WTC11 (cell line): ENCODE results near the gene QTRT2. TPM values are rescaled to one million over a fixed set of nuclear protein-coding genes. Genes with fewer than 3 reads are reported as not detected.

ENCODE experiments used
- ATAC-seq: fragments of 200-7000 bp; cut with Tn5 transposase; 2 replicates; pipeline ENCODE4 v1.10.0; 2021; ENCODE audit warnings: mild to moderate bottlenecking, moderate library complexity
- CTCF ChIA-PET: fragments of 300-600 bp; sonication (Branson Sonifier 250); formaldehyde crosslinking; loops from one replicate; lab custom pipeline; 2021; ENCODE audit warnings: antibody characterized with exemption; lab: Charles Lee
- POLR2A ChIA-PET: fragments of 350-600 bp; sonication (Branson Sonifier 250); formaldehyde crosslinking; loops from one replicate; lab custom pipeline; 2021; ENCODE audit warnings: antibody characterized with exemption; lab: Charles Lee
- DNase-seq: peaks from one replicate; pipeline ENCODE4 v3.0.0; 2021; ENCODE audit warnings: low spot score
- H3K27ac Mint-ChIP-seq: 2 replicates; pipeline ENCODE4 v1.8.0; 2021; ENCODE audit warnings: mixed read lengths
- H3K27me3 Mint-ChIP-seq: 2 replicates; pipeline ENCODE4 v1.8.0; 2021; ENCODE audit warnings: low read depth, mild to moderate bottlenecking, moderate library complexity, mixed read lengths
- H3K36me3 Mint-ChIP-seq: 2 replicates; pipeline ENCODE4 v1.8.0; 2021; ENCODE audit warnings: mixed read lengths
- H3K4me1 Mint-ChIP-seq: 2 replicates; pipeline ENCODE4 v1.8.0; 2022; ENCODE audit warnings: mixed read lengths
- H3K4me3 Mint-ChIP-seq: 2 replicates; pipeline ENCODE4 v1.8.0; 2021; ENCODE audit warnings: mild to moderate bottlenecking, moderate library complexity, mixed read lengths
- H3K9me3 Mint-ChIP-seq: 2 replicates; pipeline ENCODE4 v1.8.0; 2021; ENCODE audit warnings: mixed read lengths
- AR ChIP-seq: fragments of 250-450 bp; sonication (Bioruptor Pico); IDR thresholded peaks from 2 replicates; pipeline ENCODE4 v1.9.0; 2021; ENCODE audit warnings: mild to moderate bottlenecking
- ATF3 ChIP-seq: sonication (generic); formaldehyde crosslinking; conservative IDR thresholded peaks from 2 replicates; pipeline ENCODE4 v1.8.1; 2022; ENCODE audit warnings: mild to moderate bottlenecking, missing genetic modification reagents
- CREM ChIP-seq: sonication (generic); formaldehyde crosslinking; IDR thresholded peaks from 2 replicates; pipeline ENCODE4 v1.8.1; 2022; ENCODE audit warnings: mild to moderate bottlenecking, missing genetic modification reagents, moderate library complexity
- E2F1 ChIP-seq: sonication (generic); formaldehyde crosslinking; IDR thresholded peaks from 2 replicates; pipeline ENCODE4 v1.8.0; 2022; ENCODE audit warnings: mild to moderate bottlenecking, missing genetic modification reagents
- E2F5 ChIP-seq: sonication (generic); formaldehyde crosslinking; IDR thresholded peaks from 2 replicates; pipeline ENCODE4 v1.8.1; 2022; ENCODE audit warnings: mild to moderate bottlenecking, moderate library complexity, missing genetic modification reagents
- EMX1 ChIP-seq: fragments of 250-450 bp; sonication (Bioruptor Pico); IDR thresholded peaks from 2 replicates; pipeline ENCODE4 v1.8.0; 2021; ENCODE audit warnings: mild to moderate bottlenecking
- FOXP4 ChIP-seq: sonication (generic); formaldehyde crosslinking; IDR thresholded peaks from 2 replicates; pipeline ENCODE4 v1.8.0; 2022; ENCODE audit warnings: mild to moderate bottlenecking, missing genetic modification reagents
- KAT7 ChIP-seq: sonication (generic); formaldehyde crosslinking; IDR thresholded peaks from 2 replicates; pipeline ENCODE4 v1.8.1; 2023; ENCODE audit warnings: missing genetic modification reagents, mild to moderate bottlenecking, borderline replicate concordance
- NR1H2 ChIP-seq: sonication (generic); formaldehyde crosslinking; IDR thresholded peaks from 2 replicates; pipeline ENCODE4 v1.9.0; 2021; ENCODE audit warnings: mild to moderate bottlenecking, moderate library complexity, missing genetic modification reagents
- NR2C2 ChIP-seq: sonication (generic); formaldehyde crosslinking; IDR thresholded peaks from 2 replicates; pipeline ENCODE4 v1.8.0; 2022; ENCODE audit warnings: mild to moderate bottlenecking, missing genetic modification reagents
- RELA ChIP-seq: sonication (generic); formaldehyde crosslinking; IDR thresholded peaks from 2 replicates; pipeline ENCODE4 v1.8.1; 2022; ENCODE audit warnings: missing genetic modification reagents, mild to moderate bottlenecking, borderline replicate concordance
- SMAD3 ChIP-seq: sonication (generic); formaldehyde crosslinking; IDR thresholded peaks from 2 replicates; pipeline ENCODE4 v1.8.0; 2022; ENCODE audit warnings: missing genetic modification reagents, mild to moderate bottlenecking, borderline replicate concordance
- SOX15 ChIP-seq: fragments of 250-450 bp; sonication (Bioruptor Pico); IDR thresholded peaks from 2 replicates; pipeline ENCODE4 v1.9.0; 2021; ENCODE audit warnings: mild to moderate bottlenecking
- STAT6 ChIP-seq: sonication (generic); formaldehyde crosslinking; conservative IDR thresholded peaks from 2 replicates; pipeline ENCODE4 v1.8.1; 2023; ENCODE audit warnings: mild to moderate bottlenecking, low read depth, missing genetic modification reagents, moderate library complexity
- ZMAT4 ChIP-seq: fragments of 250-450 bp; sonication (Bioruptor Pico); IDR thresholded peaks from 2 replicates; pipeline ENCODE4 v1.9.0; 2021; ENCODE audit warnings: mild to moderate bottlenecking
- ZNF317 ChIP-seq: sonication (generic); formaldehyde crosslinking; IDR thresholded peaks from 2 replicates; pipeline ENCODE4 v1.8.1; 2023; ENCODE audit warnings: low read depth, mild to moderate bottlenecking, moderate library complexity, missing genetic modification reagents, borderline replicate concordance
- ZNF425 ChIP-seq: fragments of 250-450 bp; sonication (Bioruptor Pico); conservative IDR thresholded peaks from 2 replicates; pipeline ENCODE4 v1.9.0; 2021; ENCODE audit warnings: mild to moderate bottlenecking
- total RNA-seq: library from RNA; stranded (reverse); gene quantifications from 3 replicates; pipeline ENCODE4 v1.2.3, GENCODE V29; 2021

Gene QTRT2
- total RNA-seq, 1 experiment from 2014 or later: 40.0 TPM

- Mint-ChIP-seq H3K27ac (no peak overlapping the region), H3K4me1 (peaks cover 17% of the 10 kb centered on the region; the same call in 1 of the 2 replicates), H3K36me3 (peaks cover 34% of the 10 kb centered on the region)
- TF ChIP-seq STAT6: no peak
- no peak for TF ChIP-seq NR1H2 (CRISPR knock-in tag)
- no peak for TF ChIP-seq FOXP4 (CRISPR knock-in tag)
- no peak for TF ChIP-seq RELA (CRISPR knock-in tag)
- no peak for TF ChIP-seq AR (CRISPR knock-in tag)
- no peak for TF ChIP-seq NR2C2 (CRISPR knock-in tag)
- no peak for TF ChIP-seq EMX1 (CRISPR knock-in tag)
- TF ChIP-seq KAT7 (CRISPR knock-in tag): no peak
- TF ChIP-seq ZNF425: no peak
- no peak for TF ChIP-seq E2F1 (CRISPR knock-in tag)
- TF ChIP-seq CREM (CRISPR knock-in tag): no peak
- no peak for TF ChIP-seq SOX15 (CRISPR knock-in tag)
- no peak for TF ChIP-seq E2F5 (CRISPR knock-in tag)
- TF ChIP-seq ZNF317 (CRISPR knock-in tag): no peak
- no peak for TF ChIP-seq SMAD3 (CRISPR knock-in tag)
- TF ChIP-seq ZMAT4 (CRISPR knock-in tag): no peak
- no peak for TF ChIP-seq ATF3
- TF ChIP-seq, all 79 proteins: peak for 0
- CTCF ChIA-PET: interaction anchor here (0.6 to 1.1 kb wide), 2 partner anchors 66 to 176 kb away, joined by 3 to 4 read pairs; no protein-coding TSS in a partner anchor
- Mint-ChIP-seq H3K9me3 (0 out of 2 replicates have a peak, but pooled peaks cover 6% of the 10 kb centered on the region), H3K27me3 (no peaks in the 10 kb centered on the region), H3K4me3 (no peak overlapping the region)
- ATAC-seq (no peak), DNase-seq (no peak)
- POLR2A ChIA-PET: no interaction called here
Measured at GRCh38 chr3:114089675-114090074, 33.1 kb downstream of the QTRT2 start.
